ENCODE data around the gene DNAH10. TPM values are rescaled to one million over a fixed set of nuclear protein-coding genes. Genes with fewer than 3 reads are reported as not detected.

Gene DNAH10
- total RNA-seq, 1 donor from 2014 or later = 0.54 TPM

DNA sequence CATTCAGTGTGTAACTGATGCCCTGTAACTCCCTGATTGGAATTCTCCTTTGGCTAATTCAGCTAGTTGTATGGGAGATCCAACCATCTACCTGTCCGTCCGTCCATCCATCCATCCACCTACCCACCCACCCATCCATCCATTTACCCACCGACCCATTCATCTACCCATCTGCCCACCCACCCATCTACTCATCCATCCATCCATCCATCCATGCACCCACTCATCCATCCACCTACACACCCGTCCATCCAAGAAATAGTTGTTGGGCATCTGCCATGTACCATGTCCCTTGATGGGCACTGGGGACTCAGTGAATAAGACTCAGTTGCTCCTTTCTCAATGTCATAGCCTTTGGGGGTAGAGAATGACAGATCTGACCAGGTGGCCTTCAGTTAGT lies 162.4 kb downstream of the DNAH10 start:
- Mint-ChIP-seq H3K9me3 (ENCODE audit: unreplicated experiment) (no peaks in the 10 kb centered on the region), H3K4me1 (ENCODE audit: low read depth, unreplicated experiment) (no peaks in the 10 kb centered on the region), H3K27ac (ENCODE audit: unreplicated experiment) (no peak overlapping the region), H3K27me3 (ENCODE audit: low read depth, unreplicated experiment) (peaks cover 19% of the 10 kb centered on the region), H3K4me3 (ENCODE audit: unreplicated experiment) (no peak overlapping the region), H3K36me3 (ENCODE audit: low read depth, unreplicated experiment) (no peaks in the 10 kb centered on the region)
- Histone ChIP-seq H3K36me3 (ENCODE audit: insufficient read depth, low read length) (no peaks in the 10 kb centered on the region), H3K9ac (ENCODE audit: low read length) (no peak overlapping the region), H3K4me2 (ENCODE audit: low read length) (no peak overlapping the region), H3K9me3 (ENCODE audit: insufficient read depth, low read depth, low read length) (no peaks in the 10 kb centered on the region), H3K27me3 (ENCODE audit: insufficient read depth, low read length) (no peaks in the 10 kb centered on the region), H2AFZ (ENCODE audit: low read depth, low read length) (no peak overlapping the region), H4K20me1 (ENCODE audit: insufficient read depth, low read length) (no peaks in the 10 kb centered on the region), H3K79me2 (ENCODE audit: insufficient read depth, low read length) (no peaks in the 10 kb centered on the region), H3K4me3 (ENCODE audit: insufficient read depth, low read depth, low read length) (no peak overlapping the region), H3K4me1 (ENCODE audit: insufficient read depth, low read length) (no peaks in the 10 kb centered on the region), H3K27ac (ENCODE audit: low read depth, low read length) (no peak overlapping the region)
- TF ChIP-seq EZH2 (IDR thresholded peaks at IDR 0.05; ENCODE audit: insufficient read depth, low read length) = no peak
- TF ChIP-seq, protein P1, sequence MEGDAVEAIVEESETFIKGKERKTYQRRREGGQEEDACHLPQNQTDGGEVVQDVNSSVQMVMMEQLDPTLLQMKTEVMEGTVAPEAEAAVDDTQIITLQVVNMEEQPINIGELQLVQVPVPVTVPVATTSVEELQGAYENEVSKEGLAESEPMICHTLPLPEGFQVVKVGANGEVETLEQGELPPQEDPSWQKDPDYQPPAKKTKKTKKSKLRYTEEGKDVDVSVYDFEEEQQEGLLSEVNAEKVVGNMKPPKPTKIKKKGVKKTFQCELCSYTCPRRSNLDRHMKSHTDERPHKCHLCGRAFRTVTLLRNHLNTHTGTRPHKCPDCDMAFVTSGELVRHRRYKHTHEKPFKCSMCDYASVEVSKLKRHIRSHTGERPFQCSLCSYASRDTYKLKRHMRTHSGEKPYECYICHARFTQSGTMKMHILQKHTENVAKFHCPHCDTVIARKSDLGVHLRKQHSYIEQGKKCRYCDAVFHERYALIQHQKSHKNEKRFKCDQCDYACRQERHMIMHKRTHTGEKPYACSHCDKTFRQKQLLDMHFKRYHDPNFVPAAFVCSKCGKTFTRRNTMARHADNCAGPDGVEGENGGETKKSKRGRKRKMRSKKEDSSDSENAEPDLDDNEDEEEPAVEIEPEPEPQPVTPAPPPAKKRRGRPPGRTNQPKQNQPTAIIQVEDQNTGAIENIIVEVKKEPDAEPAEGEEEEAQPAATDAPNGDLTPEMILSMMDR (IDR thresholded peaks at IDR 0.05; ENCODE audit: insufficient read depth, low read depth, low read length) = no peak
- FAIRE-seq = no peak
- DNase-seq (ENCODE audit: low read depth) = no peak

DNA sequence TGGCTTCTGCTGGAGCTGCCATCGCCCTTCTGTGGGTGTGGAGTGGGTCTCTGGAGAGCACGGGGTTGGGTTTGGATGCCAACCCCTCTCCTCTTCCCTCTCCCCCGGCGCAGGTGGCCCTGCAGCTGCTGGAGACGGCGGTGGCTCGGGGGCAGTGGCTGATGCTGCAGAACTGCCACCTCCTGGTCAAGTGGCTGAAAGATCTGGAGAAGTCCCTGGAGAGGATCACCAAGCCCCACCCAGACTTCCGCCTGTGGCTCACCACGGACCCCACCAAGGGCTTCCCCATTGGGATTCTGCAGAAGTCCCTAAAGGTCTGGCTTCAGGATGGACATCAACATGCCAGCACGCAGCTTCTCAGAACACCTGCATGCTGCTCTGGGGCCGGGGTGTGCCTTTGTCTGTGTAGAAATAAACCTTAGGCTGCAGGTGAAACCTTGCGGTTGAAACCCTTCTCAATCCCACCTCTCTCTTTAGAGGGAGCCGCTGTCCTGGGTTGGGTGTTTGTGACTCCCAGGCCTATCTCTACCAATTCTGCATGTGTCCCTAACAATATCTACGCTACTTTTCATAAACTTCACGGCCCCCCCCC lies 166.3 kb downstream of the DNAH10 start:
- Mint-ChIP-seq H3K27me3 (ENCODE audit: low read depth, unreplicated experiment) (peaks cover 20% of the 10 kb centered on the region), H3K4me1 (ENCODE audit: low read depth, unreplicated experiment) (no peaks in the 10 kb centered on the region), H3K36me3 (ENCODE audit: low read depth, unreplicated experiment) (no peaks in the 10 kb centered on the region), H3K9me3 (ENCODE audit: unreplicated experiment) (peaks cover 5% of the 10 kb centered on the region), H3K4me3 (ENCODE audit: unreplicated experiment) (no peak overlapping the region), H3K27ac (ENCODE audit: unreplicated experiment) (no peak overlapping the region)
- Histone ChIP-seq H4K20me1 (ENCODE audit: insufficient read depth, low read length) (no peaks in the 10 kb centered on the region), H3K4me2 (ENCODE audit: low read length) (no peak overlapping the region), H3K4me3 (ENCODE audit: insufficient read depth, low read depth, low read length) (no peak overlapping the region), H2AFZ (ENCODE audit: low read depth, low read length) (no peak overlapping the region), H3K79me2 (ENCODE audit: insufficient read depth, low read length) (no peaks in the 10 kb centered on the region), H3K9me3 (ENCODE audit: insufficient read depth, low read depth, low read length) (no peaks in the 10 kb centered on the region), H3K36me3 (ENCODE audit: insufficient read depth, low read length) (no peaks in the 10 kb centered on the region), H3K9ac (ENCODE audit: low read length) (no peak overlapping the region), H3K4me1 (ENCODE audit: insufficient read depth, low read length) (no peaks in the 10 kb centered on the region), H3K27me3 (ENCODE audit: insufficient read depth, low read length) (no peaks in the 10 kb centered on the region), H3K27ac (ENCODE audit: low read depth, low read length) (no peak overlapping the region)
- FAIRE-seq (no peak), DNase-seq (ENCODE audit: low read depth) (no peak)
- TF ChIP-seq EZH2 (IDR thresholded peaks at IDR 0.05; ENCODE audit: insufficient read depth, low read length) = no peak
- TF ChIP-seq, protein P1 (IDR thresholded peaks at IDR 0.05; ENCODE audit: insufficient read depth, low read depth, low read length) = no peak

DNA sequence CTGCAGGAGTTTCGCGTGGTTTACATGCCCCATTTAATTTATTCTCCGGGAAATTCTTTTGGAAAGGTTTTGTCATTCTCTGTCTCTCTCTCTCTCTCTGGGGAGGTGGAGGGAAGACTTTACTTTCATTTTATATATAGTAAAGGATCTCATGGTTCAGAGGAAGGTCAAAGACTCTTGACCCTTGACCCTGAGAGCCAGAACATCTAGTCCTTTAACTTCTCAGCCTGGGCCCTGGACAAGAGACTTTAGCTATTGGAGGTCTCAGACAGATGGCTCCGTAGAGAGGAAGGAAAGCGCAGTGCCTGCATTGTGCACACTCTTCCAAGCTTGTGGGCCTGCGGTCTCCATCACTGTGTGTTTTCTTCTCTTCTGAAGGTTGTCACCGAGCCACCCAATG lies 166.8 kb downstream of the DNAH10 start:
- no peak overlapping the region for H3K27ac Mint-ChIP-seq (ENCODE audit: unreplicated experiment)
- H3K27ac ChIP-seq (ENCODE audit: low read depth, low read length) = no peak overlapping the region
- no peak overlapping the region for H2AFZ ChIP-seq (ENCODE audit: low read depth, low read length)
- no peaks in the 10 kb centered on the region for H3K27me3 ChIP-seq (ENCODE audit: insufficient read depth, low read length)
- H3K36me3 ChIP-seq (ENCODE audit: insufficient read depth, low read length) = no peaks in the 10 kb centered on the region
- no peaks in the 10 kb centered on the region for H3K79me2 ChIP-seq (ENCODE audit: insufficient read depth, low read length)
- no peak overlapping the region for H3K4me2 ChIP-seq (ENCODE audit: low read length)
- no peaks in the 10 kb centered on the region for H4K20me1 ChIP-seq (ENCODE audit: insufficient read depth, low read length)
- no peaks in the 10 kb centered on the region for H3K9me3 ChIP-seq (ENCODE audit: insufficient read depth, low read depth, low read length)
- no peaks in the 10 kb centered on the region for H3K4me1 ChIP-seq (ENCODE audit: insufficient read depth, low read length)
- no peak for DNase-seq (ENCODE audit: low read depth)
- H3K9ac ChIP-seq (ENCODE audit: low read length) = no peak overlapping the region
- no peak for FAIRE-seq
- H3K4me1 Mint-ChIP-seq (ENCODE audit: low read depth, unreplicated experiment) = no peaks in the 10 kb centered on the region
- no peak for TF ChIP-seq EZH2 (IDR thresholded peaks at IDR 0.05; ENCODE audit: insufficient read depth, low read length)
- TF ChIP-seq, protein P1 (IDR thresholded peaks at IDR 0.05; ENCODE audit: insufficient read depth, low read depth, low read length) = no peak
- peaks cover 5% of the 10 kb centered on the region for H3K9me3 Mint-ChIP-seq (ENCODE audit: unreplicated experiment)
- no peaks in the 10 kb centered on the region for H3K36me3 Mint-ChIP-seq (ENCODE audit: low read depth, unreplicated experiment)
- H3K4me3 Mint-ChIP-seq (ENCODE audit: unreplicated experiment) = no peak overlapping the region
- no peak overlapping the region for H3K4me3 ChIP-seq (ENCODE audit: insufficient read depth, low read depth, low read length)
- H3K27me3 Mint-ChIP-seq (ENCODE audit: low read depth, unreplicated experiment) = peaks cover 20% of the 10 kb centered on the region

Measured in astrocyte (in vitro differentiated cells and primary cell).